ENCODE measurements around the gene C6orf89. TPM values are rescaled to one million over a fixed set of nuclear protein-coding genes. Genes with fewer than 3 reads are reported as not detected.
A peak's percentile ranks its signal among the peaks of the same experiment; 100 is the strongest.

The C6orf89 gene
- total and polyA plus RNA-seq, 8 donors: 11.6 to 39.2 (median 30.6) TPM

GRCh38 chr6:36916126-36916525, 30.4 kb downstream of the C6orf89 start:
- H3K4me1 ChIP-seq: peaks cover 5 to 19% (median 5%) of the 10 kb centered on the region in 3 donors

GRCh38 chr6:36917541-36918193, 31.9 kb downstream of the C6orf89 start:
- H3K27ac ChIP-seq: peak overlapping the region in 1 of 4 donors; percentile 19
- DNase-seq: no peak
- no peak overlapping the region for H3K4me3 ChIP-seq
- TF ChIP-seq CTCF (IDR thresholded peaks at IDR 0.05): no peak
- H3K4me1 ChIP-seq: peaks cover 5 to 19% (median 5%) of the 10 kb centered on the region in 3 donors
- no peak for FAIRE-seq
- intact Hi-C loops (cut with DNase I): no loop called here
- peak in 1 of 4 donors; percentile 14 for ATAC-seq
- no peaks in the 10 kb centered on the region for H3K9me3 ChIP-seq
- H3K36me3 ChIP-seq: peaks cover 0 to 38% (median 0%) of the 10 kb centered on the region in 3 donors
- 89 to 92% methylated on average over 10 of the region's 10 CpGs for WGBS, 2 donors
- H3K27me3 ChIP-seq: no peaks in the 10 kb centered on the region

More at GRCh38 chr6:36916126-36916525, 30.4 kb downstream of the C6orf89 start:
- no peak for DNase-seq
- Histone ChIP-seq H3K36me3 (peaks cover 0 to 38% (median 0%) of the 10 kb centered on the region in 3 donors), H3K27ac (no peak overlapping the region), H3K9me3 (no peaks in the 10 kb centered on the region), H3K4me3 (no peak overlapping the region), H3K27me3 (no peaks in the 10 kb centered on the region)
- intact Hi-C loops (cut with DNase I): no loop called here
- no peak for TF ChIP-seq CTCF (IDR thresholded peaks at IDR 0.05)
- WGBS, 2 donors: 93 to 97% methylated on average over 2 of the region's 2 CpGs
- no peak for FAIRE-seq
- no peak for ATAC-seq

- WGBS, 2 donors: 80% methylated on average over 4 of the region's 4 CpGs
Observed at GRCh38 chr6:36920049-36920448, 34.3 kb downstream of the C6orf89 start.

GRCh38 chr6:36920546-36920945, 34.8 kb downstream of the C6orf89 start:
- no peak for FAIRE-seq
- H3K36me3 ChIP-seq: peaks cover 3 to 50% (median 5%) of the 10 kb centered on the region in 3 donors

More at GRCh38 chr6:36920049-36920448, 34.3 kb downstream of the C6orf89 start:
- intact Hi-C loops (cut with DNase I): no loop called here
- peaks cover 0 to 54% (median 0%) of the 10 kb centered on the region in 3 donors for H3K36me3 ChIP-seq
- H3K9me3 ChIP-seq: no peaks in the 10 kb centered on the region
- no peak overlapping the region for H3K27ac ChIP-seq
- no peak for FAIRE-seq
- DNase-seq: peak in 3 of 6 donors; percentile 47 to 73 (median 52)
- TF ChIP-seq CTCF (IDR thresholded peaks at IDR 0.05): no peak
- H3K4me1 ChIP-seq: peaks cover 0 to 11% (median 0%) of the 10 kb centered on the region in 3 donors
- no peak overlapping the region for H3K4me3 ChIP-seq
- peak; percentile 85 to 90 (median 86) for ATAC-seq
- H3K27me3 ChIP-seq: no peaks in the 10 kb centered on the region

More at GRCh38 chr6:36920546-36920945, 34.8 kb downstream of the C6orf89 start:
- H3K27ac ChIP-seq: no peak overlapping the region
- DNase-seq: no peak
- no peak for TF ChIP-seq CTCF (IDR thresholded peaks at IDR 0.05)
- 84 to 91% methylated on average over 5 of the region's 5 CpGs for WGBS, 2 donors
- no peak overlapping the region for H3K4me3 ChIP-seq
- intact Hi-C loops (cut with DNase I): no loop called here
- H3K27me3 ChIP-seq: no peaks in the 10 kb centered on the region
- peaks cover 0 to 11% (median 0%) of the 10 kb centered on the region in 3 donors for H3K4me1 ChIP-seq
- no peak for ATAC-seq
- no peaks in the 10 kb centered on the region for H3K9me3 ChIP-seq

Measured in pancreas (tissue), 10 donors.